Naive thymus-derived CD4-positive, alpha-beta T cell (primary cell): ENCODE results near the gene KCTD1. TPM values are rescaled to one million over a fixed set of nuclear protein-coding genes. Genes with fewer than 3 reads are reported as not detected.

ENCODE experiments used
- ATAC-seq: fragments of 150-1000 bp; cut with Tn5 transposase; 2 replicates; pipeline ENCODE4 v1.10.0; 2021; ENCODE audit warnings: mild to moderate bottlenecking, moderate library complexity
- CTCF ChIA-PET: fragments of 350-600 bp; sonication (Branson Sonifier 250); formaldehyde crosslinking; loops from one replicate; lab custom pipeline; 2021; ENCODE audit warnings: antibody characterized with exemption; lab: Charles Lee
- POLR2A ChIA-PET: fragments of 350-600 bp; sonication (Branson Sonifier 250); formaldehyde crosslinking; loops from one replicate; lab custom pipeline; 2021; ENCODE audit warnings: antibody characterized with exemption, inconsistent platforms; lab: Charles Lee
- DNase-seq, 9 donors: peaks; one replicate each; pipeline versions ENCODE4 v3.0.0 to v3.0.0-alpha.2; 2020 to 2022; ENCODE audit warnings: mixed read lengths in 1 of 9
- H3K27ac ChIP-seq: one replicate; pipeline ENCODE4 v1.7.0; 2013; ENCODE audit warnings: mild to moderate bottlenecking, low read depth, low read length, moderate library complexity
- H3K27me3 ChIP-seq, 2 donors: one replicate each; pipeline ENCODE4 v1.7.0; 2013; ENCODE audit warnings: low read length in 2 of 2, mild to moderate bottlenecking in 2 of 2, moderate library complexity in 2 of 2; ENCODE audit not compliant: control insufficient read depth in 2 of 2, insufficient read depth in 2 of 2
- H3K36me3 ChIP-seq, 3 experiments: 1 replicate in 2 of 3; 2 replicates in 1 of 3; pipeline ENCODE4 v1.7.0; 2013; ENCODE audit warnings: low read length in 3 of 3, mild to moderate bottlenecking in 3 of 3, moderate library complexity in 1 of 3; ENCODE audit not compliant: insufficient read depth in 3 of 3, control insufficient read depth in 2 of 3
- H3K4me1 ChIP-seq, 2 donors: one replicate each; pipeline ENCODE4 v1.7.0; 2013; ENCODE audit warnings: low read length in 2 of 2, mild to moderate bottlenecking in 2 of 2, moderate library complexity in 1 of 2; ENCODE audit not compliant: control insufficient read depth in 2 of 2, insufficient read depth in 2 of 2
- H3K4me3 ChIP-seq: 2 replicates; pipeline ENCODE4 v1.7.0; 2013; ENCODE audit warnings: mild to moderate bottlenecking, low read length
- H3K9me3 ChIP-seq, 3 experiments: 1 replicate in 2 of 3; 2 replicates in 1 of 3; pipeline ENCODE4 v1.7.0; 2013; ENCODE audit warnings: low read length in 3 of 3; ENCODE audit not compliant: control insufficient read depth in 2 of 3
- H3K27ac Mint-ChIP-seq, 9 donors: one replicate each; pipeline ENCODE4 v1.8.0; 2020 to 2022; ENCODE audit warnings: mixed read lengths in 9 of 9, mild to moderate bottlenecking in 8 of 9, moderate library complexity in 5 of 9, inconsistent platforms in 2 of 9
- H3K27me3 Mint-ChIP-seq, 5 donors: one replicate each; pipeline ENCODE4 v1.8.0; 2021 to 2022; ENCODE audit warnings: mixed read lengths in 5 of 5, mild to moderate bottlenecking in 1 of 5
- H3K36me3 Mint-ChIP-seq, 5 donors: one replicate each; pipeline ENCODE4 v1.8.0; 2020 to 2022; ENCODE audit warnings: mixed read lengths in 5 of 5, mild to moderate bottlenecking in 3 of 5, inconsistent platforms in 1 of 5
- H3K4me1 Mint-ChIP-seq, 7 donors: one replicate each; pipeline ENCODE4 v1.8.0; 2020 to 2022; ENCODE audit warnings: mixed read lengths in 7 of 7, mild to moderate bottlenecking in 3 of 7, inconsistent platforms in 1 of 7
- H3K4me3 Mint-ChIP-seq, 10 donors: one replicate each; pipeline ENCODE4 v1.8.0; 2020 to 2022; ENCODE audit warnings: mild to moderate bottlenecking in 10 of 10, mixed read lengths in 10 of 10, moderate library complexity in 6 of 10, inconsistent platforms in 2 of 10
- H3K9me3 Mint-ChIP-seq, 11 donors: one replicate each; pipeline ENCODE4 v1.8.0; 2020 to 2022; ENCODE audit warnings: mixed read lengths in 11 of 11, mild to moderate bottlenecking in 4 of 11, inconsistent platforms in 1 of 11, moderate library complexity in 1 of 11
- intact Hi-C, 2 donors: fragments of 100-400 bp; cut with micrococcal nuclease; formaldehyde crosslinking; loops; one replicate each; pipeline ENCODE4 v1.15.1; 2023
- polyA plus RNA-seq, 2 donors: library from polyadenylated mRNA; unstranded; fragments of 300-500 nt; fragmentation: Illumina TruSeq; gene quantifications; one replicate each; pipeline ENCODE4 v1.2.3, GENCODE V29; 2021
- total RNA-seq, 6 experiments: library from RNA in 5 of 6; stranded (reverse) in 5 of 6; gene quantifications; 1 replicate in 5 of 6; 2 replicates in 1 of 6; pipeline ENCODE4 v1.2.3 and lab custom pipeline; 2021 to 2026

KCTD1 gene
- total and polyA plus RNA-seq, 7 experiments from 2014 or later: 0.19 to 4.5 (median 2.4) TPM

DNA sequence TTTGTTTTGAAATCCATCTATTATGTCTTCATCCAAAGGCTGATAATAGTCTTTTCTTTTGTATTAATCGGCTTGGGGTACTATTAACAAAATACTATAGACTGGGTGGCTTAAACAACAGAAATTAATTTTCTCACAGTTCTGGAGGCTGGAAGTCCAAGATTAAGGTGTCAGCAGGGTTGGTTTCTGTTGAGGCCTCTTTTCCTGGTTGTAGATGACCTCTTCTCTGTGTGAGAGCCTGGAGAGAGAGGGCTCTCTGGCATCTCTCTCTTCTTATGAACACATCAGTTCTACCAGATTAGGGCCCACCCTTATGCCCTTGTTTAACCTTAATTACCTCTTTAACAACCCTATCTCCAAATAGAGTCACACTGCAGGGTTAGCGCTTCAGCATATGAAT lies 14.2 kb upstream of the KCTD1 start:
- ATAC-seq: no peak
- H3K4me1 ChIP-seq: no peaks in the 10 kb centered on the region
- H3K4me3 Mint-ChIP-seq: no peak overlapping the region

GRCh38 chr18:26561769-26562168 lies 13.4 kb upstream of the KCTD1 start:
- H3K4me3 Mint-ChIP-seq: no peak overlapping the region
- Histone ChIP-seq H3K27me3 (no peaks in the 10 kb centered on the region), H3K9me3 (no peaks in the 10 kb centered on the region), H3K27ac (no peak overlapping the region), H3K4me1 (no peaks in the 10 kb centered on the region), H3K4me3 (no peak overlapping the region), H3K36me3 (no peaks in the 10 kb centered on the region)
- H3K36me3 Mint-ChIP-seq: peaks cover 0 to 15% (median 0%) of the 10 kb centered on the region in 5 donors
- intact Hi-C loops: no loop called here
- H3K27me3 Mint-ChIP-seq: peaks cover 15 to 36% (median 21%) of the 10 kb centered on the region in 5 donors
- POLR2A ChIA-PET: no interaction called here
- DNase-seq: no peak
- H3K9me3 Mint-ChIP-seq: peaks cover 0 to 9% (median 3%) of the 10 kb centered on the region in 11 donors
- ATAC-seq: no peak
- CTCF ChIA-PET: no interaction called here
- no peak overlapping the region for H3K27ac Mint-ChIP-seq
- H3K4me1 Mint-ChIP-seq: no peaks in the 10 kb centered on the region

More for the DNA sequence above, 14.2 kb upstream of the KCTD1 start:
- Mint-ChIP-seq H3K9me3 (peaks cover 0 to 9% (median 3%) of the 10 kb centered on the region in 11 donors), H3K27me3 (peaks cover 13 to 36% (median 20%) of the 10 kb centered on the region in 5 donors), H3K27ac (no peak overlapping the region), H3K4me1 (no peaks in the 10 kb centered on the region), H3K36me3 (peaks cover 0 to 15% (median 0%) of the 10 kb centered on the region in 5 donors)
- ChIA-PET CTCF (no interaction called here), POLR2A (no interaction called here)
- Histone ChIP-seq H3K27me3 (no peaks in the 10 kb centered on the region), H3K27ac (no peak overlapping the region), H3K36me3 (no peaks in the 10 kb centered on the region), H3K4me3 (no peak overlapping the region), H3K9me3 (no peaks in the 10 kb centered on the region)
- no peak for DNase-seq
- intact Hi-C loops: no loop called here

- peaks cover 5 to 10% of the 10 kb centered on the region in 2 donors for H3K27me3 ChIP-seq
- peaks cover 34 to 65% (median 50%) of the 10 kb centered on the region in 5 donors for H3K27me3 Mint-ChIP-seq
These were observed 8.2 kb upstream of the KCTD1 start for GRCh38 chr18:26556573-26556972.

DNA sequence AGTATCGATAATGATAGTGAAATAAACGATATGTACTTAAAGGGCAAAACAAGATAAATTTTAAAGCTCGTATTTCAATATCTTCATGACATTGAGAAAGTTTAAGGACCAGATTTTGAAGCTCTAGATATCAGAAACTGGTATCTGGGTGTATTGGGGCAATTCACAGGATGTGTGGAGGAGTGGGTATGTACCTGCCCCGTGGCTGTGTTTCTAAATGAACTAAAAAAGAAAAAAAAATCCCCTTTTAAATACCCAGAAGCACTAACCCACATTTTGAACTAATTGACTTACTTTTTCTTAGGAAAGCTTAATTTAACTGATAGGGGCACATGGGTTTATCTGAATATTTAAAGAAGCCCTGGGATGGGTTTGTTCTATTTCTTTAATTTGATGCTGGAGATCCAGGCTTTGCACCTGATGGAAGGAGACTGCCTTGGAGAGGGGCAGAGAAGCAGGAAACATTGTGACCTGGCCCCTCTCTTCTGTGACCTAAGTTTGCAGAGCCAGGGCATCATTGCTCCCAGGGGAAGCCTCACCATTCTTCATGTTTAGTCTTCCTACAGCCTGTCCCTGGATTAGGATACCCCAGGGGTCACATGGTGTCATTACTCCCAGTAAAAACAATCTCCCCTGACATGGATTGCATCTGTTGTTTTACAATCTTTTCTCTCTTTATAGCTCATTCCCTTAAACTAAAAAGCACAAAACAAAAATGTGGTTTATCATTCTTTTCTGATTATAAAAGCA lies 7.6 kb upstream of the KCTD1 start:
- H3K27me3 ChIP-seq: peaks cover 9 to 10% of the 10 kb centered on the region in 2 donors
- no peaks in the 10 kb centered on the region for H3K36me3 ChIP-seq
- Mint-ChIP-seq H3K27me3 (peaks cover 38 to 71% (median 56%) of the 10 kb centered on the region in 5 donors), H3K4me3 (no peak overlapping the region), H3K9me3 (peaks cover 0 to 6% (median 0%) of the 10 kb centered on the region in 11 donors), H3K27ac (no peak overlapping the region), H3K4me1 (peaks cover 0 to 12% (median 5%) of the 10 kb centered on the region in 7 donors), H3K36me3 (peaks cover 0 to 6% (median 0%) of the 10 kb centered on the region in 5 donors)
- DNase-seq (no peak), ATAC-seq (no peak)
- H3K27ac ChIP-seq: no peak overlapping the region
- ChIA-PET CTCF (no interaction called here), POLR2A (no interaction called here)
- H3K9me3 ChIP-seq: no peaks in the 10 kb centered on the region
- intact Hi-C loops: no loop called here
- peaks cover 0 to 3% of the 10 kb centered on the region in 2 donors for H3K4me1 ChIP-seq
- H3K4me3 ChIP-seq: no peak overlapping the region

More at GRCh38 chr18:26556573-26556972, 8.2 kb upstream of the KCTD1 start:
- Mint-ChIP-seq H3K27ac (no peak overlapping the region), H3K9me3 (peaks cover 0 to 6% (median 0%) of the 10 kb centered on the region in 11 donors), H3K36me3 (peaks cover 0 to 6% (median 0%) of the 10 kb centered on the region in 5 donors), H3K4me3 (no peak overlapping the region), H3K4me1 (peaks cover 0 to 8% (median 3%) of the 10 kb centered on the region in 7 donors)
- H3K27ac ChIP-seq: no peak overlapping the region
- H3K9me3 ChIP-seq: no peaks in the 10 kb centered on the region
- intact Hi-C loops: no loop called here
- H3K36me3 ChIP-seq: no peaks in the 10 kb centered on the region
- ATAC-seq (no peak), DNase-seq (no peak)
- no peaks in the 10 kb centered on the region for H3K4me1 ChIP-seq
- CTCF ChIA-PET: no interaction called here
- no peak overlapping the region for H3K4me3 ChIP-seq
- POLR2A ChIA-PET: no interaction called here

DNA sequence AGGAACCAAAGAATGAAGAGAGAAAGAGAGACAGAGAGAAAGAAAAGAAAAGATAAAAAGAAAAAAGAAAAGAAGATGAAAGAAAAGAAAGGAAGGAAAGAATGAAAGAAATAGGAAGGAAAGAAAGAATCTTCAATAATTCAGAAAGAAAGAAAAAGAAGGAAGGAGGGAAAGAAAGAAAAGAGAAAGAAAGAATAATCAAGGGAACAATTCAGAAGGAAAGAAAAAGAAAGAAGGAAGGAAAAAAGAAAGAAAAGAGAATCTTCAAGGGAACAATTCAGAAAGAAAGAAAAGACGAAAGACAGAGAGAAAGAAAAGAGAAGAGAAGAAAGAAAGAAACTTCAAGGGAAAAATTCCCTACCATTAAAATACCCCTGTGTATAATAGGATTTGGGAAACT lies 5.6 kb upstream of the KCTD1 start:
- CTCF ChIA-PET: no interaction called here

DNA sequence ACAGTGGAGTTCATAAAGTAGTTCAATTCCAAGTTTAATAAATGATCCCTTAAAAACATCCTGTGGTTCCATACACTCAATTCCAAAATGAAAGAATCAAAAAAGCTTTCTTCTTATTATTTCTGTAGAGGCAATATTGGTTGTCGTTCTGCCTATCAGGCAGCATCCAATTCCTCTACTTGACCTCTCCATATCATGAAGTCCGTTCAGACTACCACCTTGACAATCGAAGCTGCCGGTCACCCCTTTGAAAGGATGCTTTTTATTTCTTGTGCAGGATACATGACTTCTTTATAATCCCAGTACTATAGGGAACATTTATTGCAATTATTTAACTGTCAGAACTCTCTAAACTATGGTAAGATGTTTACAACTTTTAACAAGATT lies 3.3 kb upstream of the KCTD1 start:
- DNase-seq (no peak), ATAC-seq (no peak)
- peaks cover 0 to 4% of the 10 kb centered on the region in 2 donors for H3K4me1 ChIP-seq
- H3K27me3 ChIP-seq: peaks cover 10% of the 10 kb centered on the region in 2 donors
- no peaks in the 10 kb centered on the region for H3K36me3 Mint-ChIP-seq
- no peak overlapping the region for H3K4me3 ChIP-seq
- ChIA-PET POLR2A (no interaction called here), CTCF (no interaction called here)
- no peaks in the 10 kb centered on the region for H3K9me3 ChIP-seq
- intact Hi-C loops: no loop called here
- no peaks in the 10 kb centered on the region for H3K36me3 ChIP-seq
- peak overlapping the region in 8 of 10 donors; percentile 7 to 92 (median 52) for H3K4me3 Mint-ChIP-seq
- H3K4me1 Mint-ChIP-seq: peaks cover 0 to 26% (median 12%) of the 10 kb centered on the region in 7 donors
- H3K9me3 Mint-ChIP-seq: peaks cover 0 to 2% (median 0%) of the 10 kb centered on the region in 11 donors
- H3K27me3 Mint-ChIP-seq: peaks cover 37 to 69% (median 50%) of the 10 kb centered on the region in 5 donors
- H3K27ac ChIP-seq: no peak overlapping the region
- H3K27ac Mint-ChIP-seq: no peak overlapping the region

More for the DNA sequence above, 5.6 kb upstream of the KCTD1 start:
- Mint-ChIP-seq H3K4me1 (peaks cover 0 to 20% (median 9%) of the 10 kb centered on the region in 7 donors), H3K27ac (no peak overlapping the region), H3K27me3 (peaks cover 45 to 71% (median 60%) of the 10 kb centered on the region in 5 donors), H3K9me3 (peaks cover 0 to 6% (median 0%) of the 10 kb centered on the region in 11 donors), H3K4me3 (no peak overlapping the region), H3K36me3 (peaks cover 0 to 6% (median 0%) of the 10 kb centered on the region in 5 donors)
- H3K27me3 ChIP-seq: peaks cover 10% of the 10 kb centered on the region in 2 donors
- intact Hi-C loops: no loop called here
- peaks cover 0 to 4% of the 10 kb centered on the region in 2 donors for H3K4me1 ChIP-seq
- ATAC-seq (no peak), DNase-seq (no peak)
- H3K36me3 ChIP-seq: no peaks in the 10 kb centered on the region
- H3K4me3 ChIP-seq: no peak overlapping the region
- H3K9me3 ChIP-seq: no peaks in the 10 kb centered on the region
- no peak overlapping the region for H3K27ac ChIP-seq
- POLR2A ChIA-PET: no interaction called here
